ENCODE data around the gene PELI3.
A peak's percentile ranks its signal among the peaks of the same experiment; 100 is the strongest.

Gene PELI3

DNA sequence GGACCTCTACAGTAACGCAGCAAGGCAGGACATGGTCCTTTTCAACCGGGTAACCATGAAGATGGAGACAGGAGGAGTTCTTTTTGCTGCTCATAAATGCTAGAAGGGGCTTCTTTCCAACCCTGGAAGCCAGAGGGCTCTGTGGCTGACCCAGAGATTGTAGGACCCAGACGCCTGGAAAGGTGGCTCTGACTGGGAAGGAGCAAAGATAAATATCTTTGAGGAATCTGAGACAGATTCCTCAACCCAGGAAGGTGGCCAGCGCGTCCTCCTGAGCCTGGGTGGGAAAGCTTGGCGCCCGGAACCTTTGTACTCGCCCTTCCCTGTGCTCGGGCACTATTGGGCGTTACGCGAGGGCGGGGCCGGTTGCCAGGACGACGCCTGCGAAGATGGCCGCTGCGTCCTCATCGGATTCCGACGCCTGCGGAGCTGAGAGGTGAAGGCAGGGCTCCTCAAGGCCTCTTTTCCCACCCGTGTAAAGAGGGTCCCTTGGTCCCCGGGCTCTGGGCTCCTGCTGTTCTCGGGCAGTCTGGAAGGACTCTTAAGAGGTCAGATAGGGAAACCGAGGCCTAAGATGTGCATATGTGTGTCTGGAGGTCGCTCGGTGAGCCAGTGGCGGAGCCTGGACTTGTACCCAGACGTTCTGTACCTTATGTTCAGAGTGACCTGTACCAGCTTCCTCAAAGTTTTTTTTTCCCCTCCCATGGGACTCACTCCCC, 43.7 kb downstream of the PELI3 start, which contains the start of gene BBS1:
TSS of gene BBS1 (plus strand) at position 365 of the 719 bp plus-strand sequence. CDS start at position 390, 25 bp downstream.
- DNase-seq: peak; percentile 75

DNA sequence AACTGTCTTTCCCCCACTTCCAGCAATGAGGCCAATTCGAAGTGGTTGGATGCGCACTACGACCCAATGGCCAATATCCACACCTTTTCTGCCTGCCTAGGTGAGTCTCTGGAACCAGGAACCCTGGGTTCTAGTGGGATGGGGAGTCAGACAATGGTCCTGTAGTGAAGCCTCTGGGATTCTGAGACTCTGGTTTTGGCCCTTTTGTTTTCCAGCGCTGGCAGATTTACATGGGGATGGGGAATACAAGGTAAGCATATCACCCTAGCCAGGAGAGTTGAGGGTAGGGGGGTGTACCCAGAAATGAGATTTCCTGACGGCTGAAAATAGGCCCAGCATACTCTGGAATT, 44.3 kb downstream of the PELI3 start:
- no peak for DNase-seq

DNA sequence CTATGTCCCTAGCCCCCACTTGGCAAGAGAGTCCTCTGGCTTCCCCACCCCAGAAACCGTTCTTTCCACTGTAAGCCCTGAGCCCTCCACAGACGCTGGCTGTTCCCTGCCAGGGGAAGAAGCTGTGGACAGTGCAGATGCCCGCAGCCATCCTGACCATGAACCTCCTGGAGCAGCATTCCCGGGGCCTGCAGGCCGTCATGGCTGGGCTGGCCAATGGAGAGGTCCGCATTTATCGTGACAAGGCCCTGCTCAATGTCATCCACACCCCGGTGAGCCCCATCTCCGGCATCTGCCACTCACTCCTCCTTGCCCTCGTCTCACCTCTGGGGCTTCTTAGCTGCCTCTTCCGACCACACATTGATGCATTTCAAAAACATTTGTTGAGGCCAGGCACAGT, 56.9 kb downstream of the PELI3 start:
- no peak for DNase-seq

DNA sequence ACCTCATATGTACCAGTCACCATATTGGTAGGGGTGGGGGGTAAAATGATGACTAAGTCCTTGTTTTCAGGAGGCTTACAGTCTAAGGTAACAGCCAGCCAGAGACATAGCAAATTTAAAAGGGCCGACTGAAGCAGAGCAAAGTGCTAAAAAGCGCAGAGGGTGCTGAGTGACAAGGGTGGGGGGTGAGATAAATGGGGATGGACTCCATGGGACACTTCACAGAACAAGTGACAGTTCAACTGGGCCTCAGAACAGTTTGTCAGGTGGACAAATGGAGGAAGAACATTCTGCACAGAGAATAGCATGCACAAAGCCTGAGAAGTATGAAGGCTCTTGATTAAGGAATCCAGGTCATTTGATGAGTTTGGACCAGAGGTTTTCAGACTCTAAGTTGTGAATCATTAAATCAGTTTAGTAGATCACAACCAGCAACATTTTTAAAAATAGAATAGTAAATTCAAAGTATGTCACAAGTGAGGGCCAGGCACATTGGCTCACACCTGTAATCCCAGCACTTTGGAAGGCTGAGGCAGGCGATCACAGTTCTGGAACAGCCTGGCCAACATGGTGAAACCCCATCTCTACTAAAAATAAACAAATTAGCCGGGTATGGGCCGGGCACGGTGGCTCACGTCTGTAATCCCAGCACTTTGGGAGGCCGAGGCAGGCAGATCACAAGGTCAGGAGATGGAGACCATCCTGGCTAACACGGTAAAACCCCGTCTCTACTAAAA, 57.8 kb downstream of the PELI3 start:
- DNase-seq: no peak

Data from COR-L47 (cell line).